ENCODE measurements around the gene ENOSF1.

- TF ChIP-seq CTCF (IDR thresholded peaks at IDR 0.05): no peak
- no peak for TF ChIP-seq POLR2A (IDR thresholded peaks at IDR 0.05)
Measured at GRCh38 chr18:666177-666576, 46.3 kb downstream of the ENOSF1 start.
